ENCODE data around the gene CALD1. TPM values are rescaled to one million over a fixed set of nuclear protein-coding genes. Genes with fewer than 3 reads are reported as not detected.

Gene CALD1
- total RNA-seq, 2 donors from 2014 or later: 1,459 to 1,514 TPM

- intact Hi-C loops (cut with DNase I): no loop called here
Observed at GRCh38 chr7:134842062-134842461, 62.6 kb downstream of the CALD1 start.

GRCh38 chr7:134842886-134843430 is 63.5 kb downstream of the CALD1 start:
- intact Hi-C loops (cut with DNase I): no loop called here
- DNase-seq (ENCODE audit: low spot score): no peak

More at GRCh38 chr7:134842062-134842461, 62.6 kb downstream of the CALD1 start:
- no peak for DNase-seq (ENCODE audit: low spot score)

GRCh38 chr7:134844200-134844599 is 64.8 kb downstream of the CALD1 start:
- intact Hi-C loops (cut with DNase I): loop anchor here in 1 of 2 donors (2.0 kb wide), 1 partner anchor 29 kb away; no protein-coding TSS in a partner anchor
- no peak for DNase-seq (ENCODE audit: low spot score)

GRCh38 chr7:134845461-134845860 is 66.0 kb downstream of the CALD1 start:
- no peak for DNase-seq (ENCODE audit: low spot score)
- intact Hi-C loops (cut with DNase I): loop anchor here in 1 of 2 donors (2.0 kb wide), 1 partner anchor 27 kb away; no protein-coding TSS in a partner anchor

- DNase-seq (ENCODE audit: low spot score): no peak
- intact Hi-C loops (cut with DNase I): no loop called here
Observed at GRCh38 chr7:134847851-134848588, 68.6 kb downstream of the CALD1 start.

- DNase-seq (ENCODE audit: low spot score): no peak
- intact Hi-C loops (cut with DNase I): no loop called here
Observed at GRCh38 chr7:134850066-134850465, 70.6 kb downstream of the CALD1 start.

- DNase-seq (ENCODE audit: low spot score): no peak
- intact Hi-C loops (cut with DNase I): no loop called here
Observed at GRCh38 chr7:134851141-134851540, 71.7 kb downstream of the CALD1 start.

GRCh38 chr7:134852625-134853024 is 73.2 kb downstream of the CALD1 start:
- intact Hi-C loops (cut with DNase I): no loop called here

GRCh38 chr7:134854816-134855215 is 75.4 kb downstream of the CALD1 start:
- DNase-seq (ENCODE audit: low spot score): no peak
- intact Hi-C loops (cut with DNase I): no loop called here

More at GRCh38 chr7:134852625-134853024, 73.2 kb downstream of the CALD1 start:
- no peak for DNase-seq (ENCODE audit: low spot score)

- intact Hi-C loops (cut with DNase I): no loop called here
- no peak for DNase-seq (ENCODE audit: low spot score)
Observed at GRCh38 chr7:134855442-134855841, 76.0 kb downstream of the CALD1 start.

GRCh38 chr7:134856091-134856490 is 76.7 kb downstream of the CALD1 start:
- DNase-seq (ENCODE audit: low spot score): no peak
- intact Hi-C loops (cut with DNase I): no loop called here

GRCh38 chr7:134856691-134857090 is 77.3 kb downstream of the CALD1 start:
- no peak for DNase-seq (ENCODE audit: low spot score)
- intact Hi-C loops (cut with DNase I): no loop called here

GRCh38 chr7:134857958-134858357 is 78.5 kb downstream of the CALD1 start:
- DNase-seq (ENCODE audit: low spot score): no peak
- intact Hi-C loops (cut with DNase I): no loop called here

- intact Hi-C loops (cut with DNase I): loop anchor here in 1 of 2 donors (2.0 kb wide), 1 partner anchor 55 kb away; no protein-coding TSS in a partner anchor
- DNase-seq (ENCODE audit: low spot score): no peak
Observed at GRCh38 chr7:134859783-134860182, 80.3 kb downstream of the CALD1 start.

- intact Hi-C loops (cut with DNase I): no loop called here
- DNase-seq (ENCODE audit: low spot score): no peak
Observed at GRCh38 chr7:134865001-134865845, 85.8 kb downstream of the CALD1 start.

GRCh38 chr7:134866617-134867016 is 87.2 kb downstream of the CALD1 start:
- intact Hi-C loops (cut with DNase I): no loop called here
- DNase-seq (ENCODE audit: low spot score): no peak

GRCh38 chr7:134870156-134870555 is 90.7 kb downstream of the CALD1 start:
- intact Hi-C loops (cut with DNase I): no loop called here
- no peak for DNase-seq (ENCODE audit: low spot score)

- DNase-seq (ENCODE audit: low spot score): no peak
- intact Hi-C loops (cut with DNase I): no loop called here
Observed at GRCh38 chr7:134870781-134871180, 91.3 kb downstream of the CALD1 start.

GRCh38 chr7:134873253-134873652 is 93.8 kb downstream of the CALD1 start:
- intact Hi-C loops (cut with DNase I): loop anchor here in 1 of 2 donors (2.0 kb wide), 1 partner anchor 28 kb away; no protein-coding TSS in a partner anchor
- DNase-seq (ENCODE audit: low spot score): no peak

GRCh38 chr7:134874407-134874806 is 95.0 kb downstream of the CALD1 start:
- intact Hi-C loops (cut with DNase I): no loop called here
- no peak for DNase-seq (ENCODE audit: low spot score)

All from posterior vena cava (tissue), 2 donors.